ENCODE results near the gene FCRL4. TPM values are rescaled to one million over a fixed set of nuclear protein-coding genes. Genes with fewer than 3 reads are reported as not detected.

FCRL4 gene
- under 1 TPM in 1 of 2 donors, not detected in 1; 0.57 TPM for total RNA-seq
- under 1 TPM in 1 of 2 donors, not detected in 1; 0.05 TPM for polyA plus RNA-seq
- long read RNA-seq, donor 1, result 0 reads
- long read RNA-seq, donor 2, result 0 reads
- long read RNA-seq, donor 3, result 0 reads
- long read RNA-seq, donor 4, result 0 reads
- long read RNA-seq, donor 5, result 0 reads

DNA sequence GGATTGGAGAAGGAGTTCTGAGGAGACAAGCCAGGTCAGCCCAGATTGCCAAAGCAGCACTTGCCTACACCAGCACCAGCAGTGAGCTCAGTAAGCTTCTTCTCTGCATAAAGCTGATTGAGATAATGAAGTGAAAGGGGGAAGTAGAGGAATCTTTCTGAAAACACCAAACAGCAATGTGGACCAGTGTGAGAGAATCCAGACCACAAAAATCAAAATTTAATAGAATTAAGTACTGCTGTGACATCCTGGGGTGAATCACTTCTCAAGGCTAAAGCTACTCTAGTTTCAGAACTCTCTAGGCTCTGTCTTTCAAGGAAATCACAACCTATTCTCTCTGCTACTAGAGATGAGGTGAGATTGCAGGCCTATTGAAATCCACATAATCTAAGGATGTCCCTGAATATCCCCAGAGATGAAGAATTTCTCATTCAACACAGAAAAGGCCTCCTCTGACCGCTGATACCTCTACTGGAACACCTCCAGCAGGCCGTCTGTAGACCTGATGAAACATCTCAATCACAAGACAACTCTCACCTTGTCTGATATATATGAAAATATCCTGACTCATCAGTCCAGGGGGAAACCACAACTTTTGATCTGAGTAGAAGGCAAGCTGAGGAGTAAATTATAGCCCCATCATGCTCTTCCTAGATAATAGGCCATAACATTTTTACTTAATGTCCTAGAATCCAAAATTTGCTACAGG lies at the start of gene FCRL4:
TSS of gene FCRL4 (minus strand) at position 127 of the 709 bp plus-strand sequence. CDS start 141 bp downstream, outside the sequence.
- Histone ChIP-seq H3K4me3 (no peak within 1 kb of the TSS), H3K9ac (ENCODE audit: insufficient read depth in 1 of 2, low read length in 2 of 2) (no peak within 1 kb of the TSS), H3K4me1 (ENCODE audit: control insufficient read depth in 5 of 5, insufficient read depth in 5 of 5, low read length in 5 of 5) (no peaks in the 10 kb centered on the region), H3K36me3 (ENCODE audit: control insufficient read depth in 4 of 4, insufficient read depth in 4 of 4, low read length in 4 of 4) (no peaks in the 10 kb centered on the region), H3K27ac (ENCODE audit: low read depth in 1 of 2, low read length in 1 of 2) (no peak within 1 kb of the TSS), H3K9me3 (ENCODE audit: control insufficient read depth in 4 of 4, insufficient read depth in 3 of 4, low read length in 3 of 4) (peaks cover 0 to 2% (median 0%) of the 10 kb centered on the region in 4 donors), H3K27me3 (ENCODE audit: control insufficient read depth in 3 of 3, insufficient read depth in 3 of 3, low read length in 2 of 3) (no peaks in the 10 kb centered on the region)
- DNase-seq (no peak), ATAC-seq (ENCODE audit: insufficient read depth, low FRiP score) (no peak)
- WGBS, 2 donors, result 79 to 87% methylated on average over 2 of the region's 2 CpGs
- TF ChIP-seq, protein P1, sequence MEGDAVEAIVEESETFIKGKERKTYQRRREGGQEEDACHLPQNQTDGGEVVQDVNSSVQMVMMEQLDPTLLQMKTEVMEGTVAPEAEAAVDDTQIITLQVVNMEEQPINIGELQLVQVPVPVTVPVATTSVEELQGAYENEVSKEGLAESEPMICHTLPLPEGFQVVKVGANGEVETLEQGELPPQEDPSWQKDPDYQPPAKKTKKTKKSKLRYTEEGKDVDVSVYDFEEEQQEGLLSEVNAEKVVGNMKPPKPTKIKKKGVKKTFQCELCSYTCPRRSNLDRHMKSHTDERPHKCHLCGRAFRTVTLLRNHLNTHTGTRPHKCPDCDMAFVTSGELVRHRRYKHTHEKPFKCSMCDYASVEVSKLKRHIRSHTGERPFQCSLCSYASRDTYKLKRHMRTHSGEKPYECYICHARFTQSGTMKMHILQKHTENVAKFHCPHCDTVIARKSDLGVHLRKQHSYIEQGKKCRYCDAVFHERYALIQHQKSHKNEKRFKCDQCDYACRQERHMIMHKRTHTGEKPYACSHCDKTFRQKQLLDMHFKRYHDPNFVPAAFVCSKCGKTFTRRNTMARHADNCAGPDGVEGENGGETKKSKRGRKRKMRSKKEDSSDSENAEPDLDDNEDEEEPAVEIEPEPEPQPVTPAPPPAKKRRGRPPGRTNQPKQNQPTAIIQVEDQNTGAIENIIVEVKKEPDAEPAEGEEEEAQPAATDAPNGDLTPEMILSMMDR (IDR thresholded peaks at IDR 0.05; ENCODE audit: control extremely low read depth, extremely low read depth), result no peak

DNA sequence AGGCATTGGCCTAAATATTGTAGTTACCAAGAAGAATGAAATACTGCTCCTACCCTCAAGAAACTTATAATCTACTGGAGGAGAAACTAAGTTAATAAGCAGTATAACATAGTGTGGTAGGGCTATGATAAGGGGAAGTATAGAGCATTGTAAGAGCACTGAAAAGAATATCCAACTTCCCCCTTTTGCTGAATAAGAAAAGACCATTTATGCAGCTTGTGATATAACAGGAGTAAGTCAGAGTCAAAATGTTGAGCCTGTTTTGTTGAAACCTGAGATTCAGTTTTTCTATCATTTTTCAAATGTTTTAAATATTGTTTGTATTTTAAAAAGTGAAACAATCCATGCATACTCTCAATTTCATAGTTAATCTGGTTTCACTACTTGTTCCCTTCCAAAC lies 48.3 kb upstream of the FCRL4 start:
- H3K9me3 ChIP-seq (ENCODE audit: control insufficient read depth in 4 of 4, insufficient read depth in 3 of 4, low read length in 3 of 4), result no peaks in the 10 kb centered on the region
- H3K4me1 ChIP-seq (ENCODE audit: control insufficient read depth in 5 of 5, insufficient read depth in 5 of 5, low read length in 5 of 5), result no peaks in the 10 kb centered on the region
- DNase-seq (no peak), ATAC-seq (ENCODE audit: insufficient read depth, low FRiP score) (no peak)
- H3K4me3 ChIP-seq, result no peak overlapping the region
- no peak overlapping the region for H3K9ac ChIP-seq (ENCODE audit: insufficient read depth in 1 of 2, low read length in 2 of 2)
- H3K36me3 ChIP-seq (ENCODE audit: control insufficient read depth in 4 of 4, insufficient read depth in 4 of 4, low read length in 4 of 4), result no peaks in the 10 kb centered on the region
- H3K27ac ChIP-seq (ENCODE audit: low read depth in 1 of 2, low read length in 1 of 2), result no peak overlapping the region
- TF ChIP-seq, protein P1 (IDR thresholded peaks at IDR 0.05; ENCODE audit: control extremely low read depth, extremely low read depth), result no peak
- no peaks in the 10 kb centered on the region for H3K27me3 ChIP-seq (ENCODE audit: control insufficient read depth in 3 of 3, insufficient read depth in 3 of 3, low read length in 2 of 3)

DNA sequence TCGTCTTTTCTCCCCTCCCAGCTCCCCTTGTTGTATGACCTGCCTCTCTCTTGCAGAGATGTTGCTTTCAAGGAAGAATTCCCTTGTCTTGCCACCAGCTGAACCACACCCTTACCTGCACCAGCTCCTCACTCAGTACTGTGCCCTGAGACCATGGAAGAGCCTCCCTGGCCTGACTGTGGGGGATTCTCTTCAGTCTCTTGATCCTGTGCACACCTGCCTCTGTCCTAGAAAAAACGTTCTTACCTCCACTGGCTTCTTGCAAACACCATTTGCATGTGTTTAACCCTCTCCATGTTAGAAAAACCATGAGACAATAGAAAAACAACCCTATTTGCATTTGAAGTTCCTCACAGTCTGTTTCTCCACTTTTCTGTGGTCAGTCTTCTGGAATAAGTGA lies 43.3 kb upstream of the FCRL4 start:
- no peak overlapping the region for H3K27ac ChIP-seq (ENCODE audit: low read depth in 1 of 2, low read length in 1 of 2)
- 46 to 51% methylated on average over 2 of the region's 2 CpGs for WGBS, 2 donors
- H3K27me3 ChIP-seq (ENCODE audit: control insufficient read depth in 3 of 3, insufficient read depth in 3 of 3, low read length in 2 of 3), result no peaks in the 10 kb centered on the region
- H3K9ac ChIP-seq (ENCODE audit: insufficient read depth in 1 of 2, low read length in 2 of 2), result no peak overlapping the region
- TF ChIP-seq, protein P1 (IDR thresholded peaks at IDR 0.05; ENCODE audit: control extremely low read depth, extremely low read depth), result no peak
- DNase-seq, result no peak
- no peak for ATAC-seq (ENCODE audit: insufficient read depth, low FRiP score)
- H3K4me3 ChIP-seq, result no peak overlapping the region
- no peaks in the 10 kb centered on the region for H3K4me1 ChIP-seq (ENCODE audit: control insufficient read depth in 5 of 5, insufficient read depth in 5 of 5, low read length in 5 of 5)
- no peaks in the 10 kb centered on the region for H3K36me3 ChIP-seq (ENCODE audit: control insufficient read depth in 4 of 4, insufficient read depth in 4 of 4, low read length in 4 of 4)
- no peaks in the 10 kb centered on the region for H3K9me3 ChIP-seq (ENCODE audit: control insufficient read depth in 4 of 4, insufficient read depth in 3 of 4, low read length in 3 of 4)
